GM20000 (cell line): ENCODE results near the gene ADAM11.

Experiments
- DNase-seq: peaks from one replicate; pipeline ENCODE4 v3.0.0; 2012; ENCODE audit warnings: low spot score
- CTCF ChIP-seq: IDR thresholded peaks from 2 replicates; pipeline ENCODE4 v1.5.1; 2012; ENCODE audit warnings: mild to moderate bottlenecking, control low read depth; ENCODE audit errors: extremely low read depth, missing control alignments

The ADAM11 gene

DNA sequence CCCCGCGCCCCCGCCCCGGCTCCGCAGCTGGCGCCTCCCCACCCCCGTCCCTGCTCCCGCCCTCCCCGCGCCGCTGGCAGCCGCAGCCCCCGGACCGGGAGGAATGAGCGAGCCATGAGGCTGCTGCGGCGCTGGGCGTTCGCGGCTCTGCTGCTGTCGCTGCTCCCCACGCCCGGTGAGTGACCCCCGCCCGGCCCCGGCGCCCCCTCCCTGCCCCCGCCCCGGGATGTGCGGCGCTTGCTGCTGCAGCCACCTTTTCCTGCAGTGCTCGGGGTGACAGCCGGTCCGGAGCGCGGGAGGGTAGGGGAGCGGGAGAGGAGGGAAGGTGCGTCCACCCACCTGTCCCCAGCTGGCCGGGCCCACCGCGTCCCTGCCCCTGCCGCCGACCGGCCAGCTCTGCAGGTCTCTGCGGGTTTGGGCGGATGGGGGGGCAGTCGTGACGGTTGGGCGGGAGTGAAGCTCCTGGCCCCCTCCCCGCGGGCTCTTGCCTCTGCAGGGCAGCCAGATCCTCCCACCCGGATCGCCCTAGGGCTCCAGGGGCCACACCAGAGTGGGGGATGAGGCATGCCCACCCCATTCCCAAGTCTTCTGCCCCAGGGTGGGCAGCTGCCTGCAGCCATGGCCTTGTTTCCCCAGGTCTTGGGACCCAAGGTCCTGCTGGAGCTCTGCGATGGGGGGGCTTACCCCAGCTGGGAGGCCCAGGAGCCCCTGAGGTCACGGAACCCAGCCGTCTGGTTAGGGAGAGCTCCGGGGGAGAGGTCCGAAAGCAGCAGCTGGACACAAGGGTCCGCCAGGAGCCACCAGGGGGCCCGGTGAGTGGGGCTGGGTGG is 513 bp downstream of the ADAM11 start:
- DNase-seq, result peak; percentile 70
- TF ChIP-seq CTCF, result no peak

- DNase-seq, result no peak
- no peak for TF ChIP-seq CTCF
Measured at GRCh38 chr17:44759916-44760243, 1.1 kb downstream of the ADAM11 start.

GRCh38 chr17:44760474-44761308 is 1.9 kb downstream of the ADAM11 start:
- no peak for TF ChIP-seq CTCF
- no peak for DNase-seq

DNA sequence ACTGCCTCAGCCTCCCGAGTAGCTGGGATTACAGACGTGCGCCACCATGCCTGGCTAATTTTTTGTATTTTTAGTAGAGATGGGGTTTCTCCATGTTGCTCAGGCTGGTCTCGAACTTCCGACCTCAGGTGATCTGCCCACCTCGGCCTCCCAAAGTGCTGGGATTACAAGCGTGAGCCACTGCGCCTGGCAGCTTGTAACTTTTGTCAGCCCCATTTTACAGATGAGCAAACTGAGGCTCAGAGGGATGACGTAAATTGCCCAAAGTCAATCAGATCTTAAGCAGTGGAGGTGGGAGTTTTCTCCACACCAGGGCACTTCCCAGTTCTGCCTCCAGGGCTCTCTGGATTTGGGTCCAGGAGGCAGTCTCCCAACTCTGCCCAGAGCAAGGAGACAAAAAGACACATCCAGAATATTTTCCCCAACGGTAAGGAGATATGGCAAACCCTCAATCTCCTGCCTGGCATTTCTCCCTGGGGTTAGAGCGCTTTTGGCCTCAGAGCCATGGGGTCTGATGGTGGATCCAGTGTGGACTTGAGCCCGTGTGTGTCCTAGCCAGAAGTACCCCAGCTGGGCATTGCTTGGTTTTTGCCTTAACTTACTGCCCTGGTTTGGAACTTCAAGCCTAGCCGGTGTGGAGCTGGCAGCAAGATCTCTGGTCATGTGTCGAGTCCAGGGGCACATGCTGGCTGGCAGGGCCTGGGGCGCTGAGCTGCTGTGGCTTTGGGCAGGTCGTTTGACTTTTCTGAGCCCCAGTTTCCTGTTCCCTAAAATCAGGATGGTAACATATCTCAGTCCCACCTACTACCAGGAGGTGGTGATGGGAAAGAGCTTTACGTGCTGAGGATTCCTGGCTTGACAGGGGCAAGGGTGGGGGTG is 3.4 kb downstream of the ADAM11 start:
- no peak for TF ChIP-seq CTCF
- no peak for DNase-seq

GRCh38 chr17:44763170-44763569 is 4.4 kb downstream of the ADAM11 start:
- no peak for DNase-seq
- TF ChIP-seq CTCF, result no peak

DNA sequence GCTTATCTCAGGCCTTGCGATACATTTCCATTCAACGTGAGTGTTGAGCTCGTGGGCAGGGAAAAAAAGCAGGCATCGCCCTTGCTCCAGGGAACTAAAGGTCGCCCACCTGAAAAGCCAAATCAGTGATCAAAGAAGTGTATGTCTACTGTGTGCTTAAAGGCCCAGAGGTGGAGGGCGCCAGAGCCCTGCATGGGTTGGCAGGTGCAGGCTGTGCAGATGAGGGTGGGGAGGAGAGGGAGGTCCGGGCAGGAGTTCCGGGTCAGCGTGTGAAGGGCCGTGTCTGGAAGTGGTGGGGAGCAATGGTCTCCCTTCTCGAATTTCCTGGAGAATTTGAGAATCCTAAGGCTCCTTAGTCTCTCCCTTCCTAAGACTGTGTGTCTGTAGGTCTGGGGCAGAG is 7.2 kb downstream of the ADAM11 start:
- TF ChIP-seq CTCF, result no peak
- DNase-seq, result no peak
